Body of pancreas (tissue), 4 donors: ENCODE results near the gene CSAD. TPM values are rescaled to one million over a fixed set of nuclear protein-coding genes. Genes with fewer than 3 reads are reported as not detected.
A peak's percentile ranks its signal among the peaks of the same experiment; 100 is the strongest.

Source experiments
- ATAC-seq: fragments of 150-250 bp; one replicate; pipeline ENCODE4 v1.9.1; 2016
- DNase-seq, 4 donors: peaks; one replicate each; pipeline ENCODE4 v3.0.0-alpha.2; 2019
- H3K27ac ChIP-seq, 4 donors: fragments of 200-600 bp; sonication (generic); 1 replicate in 3 of 4; 2 replicates in 1 of 4; pipeline versions ENCODE4 v1.5.1 to v1.6.1; 2016 to 2019; ENCODE audit warnings: mild to moderate bottlenecking in 1 of 4, mixed read lengths in 1 of 4, moderate library complexity in 1 of 4
- H3K27me3 ChIP-seq, 2 donors: fragments of 200-600 bp; sonication (generic); one replicate each; pipeline ENCODE4 v1.6.0; 2016; ENCODE audit warnings: mild to moderate bottlenecking in 1 of 2
- H3K36me3 ChIP-seq, 2 donors: fragments of 200-600 bp; sonication (generic); replicated peaks in 1 of 2; 2 replicates each; pipeline ENCODE4 v1.5.1; 2016; ENCODE audit warnings: low read depth in 2 of 2; ENCODE audit not compliant: insufficient read depth in 1 of 2
- H3K4me1 ChIP-seq: fragments of 200-600 bp; sonication (generic); one replicate; pipeline ENCODE4 v1.6.0; 2016
- H3K4me3 ChIP-seq, 2 donors: fragments of 200-600 bp; sonication (generic); 1 replicate in 1 of 2; 2 replicates in 1 of 2; pipeline ENCODE4 v1.5.1; 2016 to 2019
- H3K9me3 ChIP-seq, 3 donors: fragments of 200-600 bp; sonication (generic); 1 replicate in 2 of 3; 2 replicates in 1 of 3; pipeline ENCODE4 v1.5.1; 2016
- CTCF ChIP-seq, 7 experiments: fragments of 450-650 bp in 4 of 7; fragments of 200-600 bp in 3 of 7; sonication (generic) in 3 of 7; IDR thresholded peaks; one replicate each; pipeline ENCODE4 v1.5.1; 2016 to 2019; ENCODE audit warnings: antibody characterized with exemption in 7 of 7
- POLR2A ChIP-seq, 3 donors: fragments of 450-650 bp; IDR thresholded peaks; one replicate each; pipeline ENCODE4 v1.6.1; 2016; ENCODE audit warnings: antibody characterized with exemption in 3 of 3, mild to moderate bottlenecking in 2 of 3
- WGBS, 2 donors: methylation state at CpG; one replicate each; pipeline ENCODE4 v1.1.5; 2017; 5-methylcytosine and 5-hydroxymethylcytosine counted together
- intact Hi-C: fragments of 100-400 bp; cut with DNase I; formaldehyde crosslinking; loops from one replicate; pipeline ENCODE4 v1.15.1; 2023
- total RNA-seq, 2 donors: library from RNA; depleted of rRNA; stranded (reverse); fragments of >200 nt; gene quantifications; one replicate each; pipeline ENCODE4 v1.1.0, GENCODE V29; 2016

CSAD gene
- total RNA-seq, 2 donors from 2014 or later: 31.4 to 64.3 TPM

GRCh38 chr12:53174881-53175491 lies 5.7 kb downstream of the CSAD start:
- Histone ChIP-seq H3K27ac (peak overlapping the region in 1 of 4 donors; percentile 12), H3K27me3 (no peaks in the 10 kb centered on the region), H3K4me1 (peaks cover 12% of the 10 kb centered on the region), H3K4me3 (no peak overlapping the region), H3K36me3 (peaks cover 0 to under 1% of the 10 kb centered on the region in 2 donors), H3K9me3 (no peaks in the 10 kb centered on the region)
- 52 to 59% methylated on average over 4 of the region's 4 CpGs for WGBS, 2 donors
- TF ChIP-seq POLR2A (IDR thresholded peaks at IDR 0.05): no peak
- TF ChIP-seq CTCF (IDR thresholded peaks at IDR 0.05): peak in 4 of 7 experiments; percentile 31 to 55 (median 42)
- peak in 3 of 4 donors; percentile 37 to 51 (median 43) for DNase-seq
- peak; percentile 36 for ATAC-seq
- intact Hi-C loops: no loop called here

- 85 to 90% methylated on average over 8 to 10 of the region's 10 CpGs for WGBS, 2 donors
- intact Hi-C loops: no loop called here
- Histone ChIP-seq H3K27ac (no peak overlapping the region), H3K4me3 (no peak overlapping the region), H3K4me1 (peaks cover 6% of the 10 kb centered on the region), H3K27me3 (no peaks in the 10 kb centered on the region), H3K36me3 (peaks cover 0 to 3% of the 10 kb centered on the region in 2 donors), H3K9me3 (no peaks in the 10 kb centered on the region)
- TF ChIP-seq CTCF (IDR thresholded peaks at IDR 0.05): no peak
- no peak for TF ChIP-seq POLR2A (IDR thresholded peaks at IDR 0.05)
- no peak for DNase-seq
- no peak for ATAC-seq
Measured at GRCh38 chr12:53173085-53173715, 7.5 kb downstream of the CSAD start.

- WGBS, 2 donors: 87 to 88% methylated on average over 11 of the region's 11 CpGs
- no peaks in the 10 kb centered on the region for H3K27me3 ChIP-seq
- H3K36me3 ChIP-seq: peaks cover 0 to 3% of the 10 kb centered on the region in 2 donors
- no peak for TF ChIP-seq POLR2A (IDR thresholded peaks at IDR 0.05)
- TF ChIP-seq CTCF (IDR thresholded peaks at IDR 0.05): no peak
- ATAC-seq (no peak), DNase-seq (no peak)
- H3K27ac ChIP-seq: no peak overlapping the region
- H3K4me1 ChIP-seq: peaks cover 6% of the 10 kb centered on the region
- H3K4me3 ChIP-seq: no peak overlapping the region
- intact Hi-C loops: no loop called here
- H3K9me3 ChIP-seq: no peaks in the 10 kb centered on the region
Measured at GRCh38 chr12:53172352-53172751, 8.4 kb downstream of the CSAD start.

- no peak for ATAC-seq
- Histone ChIP-seq H3K4me1 (peaks cover 6% of the 10 kb centered on the region), H3K36me3 (peaks cover 0 to 3% of the 10 kb centered on the region in 2 donors), H3K9me3 (no peaks in the 10 kb centered on the region), H3K4me3 (no peak overlapping the region), H3K27ac (no peak overlapping the region), H3K27me3 (no peaks in the 10 kb centered on the region)
- TF ChIP-seq POLR2A (IDR thresholded peaks at IDR 0.05) (no peak), CTCF (IDR thresholded peaks at IDR 0.05) (no peak)
- DNase-seq: no peak
- intact Hi-C loops: no loop called here
- 60 to 65% methylated on average over 10 of the region's 10 CpGs for WGBS, 2 donors
Measured at GRCh38 chr12:53171725-53172329, 8.9 kb downstream of the CSAD start.
